Right lobe of liver (tissue), 4 donors: ENCODE results near the gene PITPNC1.

Experiments used
- CTCF ChIP-seq, 4 donors: fragments of 200-600 bp in 3 of 4; fragments of 450-650 bp in 1 of 4; IDR thresholded peaks; one replicate each; pipeline versions ENCODE4 v1.5.1 to v1.8.0; 2016 to 2022; ENCODE audit warnings: antibody characterized with exemption in 4 of 4, mild to moderate bottlenecking in 2 of 4
- POLR2A ChIP-seq: fragments of 450-650 bp; IDR thresholded peaks from one replicate; pipeline ENCODE4 v1.6.1; 2017; ENCODE audit warnings: antibody characterized with exemption, mild to moderate bottlenecking
- donor health status: DM: no; HTN: no; CAD: no.
- donor health status: DM: no; HTN: no; CAD: no.
- donor health status: DM: no; HTN: yes; CAD: no.

GRCh38 chr17:67585077-67585602, 208.1 kb downstream of the PITPNC1 start:
- TF ChIP-seq CTCF (IDR thresholded peaks at IDR 0.05) (no peak), POLR2A (no peak)
